Parathyroid adenoma (tissue), 2 donors: Measurements from ENCODE around the gene ELOVL5.

Experiments used
- H2AFZ ChIP-seq: fragments of 300-600 bp; sonication (generic); one replicate; pipeline ENCODE4 v1.7.0; 2017; ENCODE audit warnings: antibody characterized with exemption, mild to moderate bottlenecking
- H3K27ac ChIP-seq: fragments of 300-600 bp; sonication (generic); one replicate; pipeline ENCODE4 v1.7.0; 2017
- H3K27me3 ChIP-seq: fragments of 300-600 bp; sonication (generic); one replicate; pipeline ENCODE4 v1.7.0; 2017; ENCODE audit warnings: low read length; ENCODE audit not compliant: control insufficient read depth, insufficient read depth
- H3K36me3 ChIP-seq: fragments of 300-600 bp; sonication (generic); one replicate; pipeline ENCODE4 v1.7.0; 2017; ENCODE audit warnings: low read length; ENCODE audit not compliant: control insufficient read depth, insufficient read depth
- H3K4me1 ChIP-seq: fragments of 300-600 bp; sonication (generic); one replicate; pipeline ENCODE4 v1.7.0; 2017; ENCODE audit warnings: control low read depth
- H3K4me2 ChIP-seq: fragments of 300-600 bp; sonication (generic); one replicate; pipeline ENCODE4 v1.7.0; 2017; ENCODE audit warnings: low read length
- H3K4me3 ChIP-seq: fragments of 300-600 bp; sonication (generic); one replicate; pipeline ENCODE4 v1.7.0; 2017; ENCODE audit warnings: low read depth, low read length
- H3K79me2 ChIP-seq: fragments of 300-600 bp; sonication (generic); one replicate; pipeline ENCODE4 v1.7.0; 2017; ENCODE audit warnings: control low read depth
- H3K9ac ChIP-seq: fragments of 300-600 bp; sonication (generic); one replicate; pipeline ENCODE4 v1.7.0; 2017; ENCODE audit warnings: mild to moderate bottlenecking
- H3K9me3 ChIP-seq: fragments of 300-600 bp; sonication (generic); one replicate; pipeline ENCODE4 v1.7.0; 2017; ENCODE audit warnings: low read length; ENCODE audit not compliant: control insufficient read depth
- CTCF ChIP-seq: fragments of 300-600 bp; sonication (generic); IDR thresholded peaks from one replicate; pipeline ENCODE4 v1.7.0; 2017; ENCODE audit warnings: antibody characterized with exemption, mild to moderate bottlenecking
- donor health status: primary hyperparathyroidism.

Gene ELOVL5

GRCh38 chr6:53369876-53370515 is 21.2 kb upstream of the ELOVL5 start:
- no peak overlapping the region for H3K4me2 ChIP-seq
- H3K4me3 ChIP-seq = no peak overlapping the region
- TF ChIP-seq CTCF = no peak
- no peaks in the 10 kb centered on the region for H3K36me3 ChIP-seq
- H3K9ac ChIP-seq = no peak overlapping the region
- H3K79me2 ChIP-seq = no peaks in the 10 kb centered on the region
- H2AFZ ChIP-seq = no peak overlapping the region
- H3K27ac ChIP-seq = no peak overlapping the region
- no peaks in the 10 kb centered on the region for H3K27me3 ChIP-seq
- H3K4me1 ChIP-seq = no peaks in the 10 kb centered on the region
- no peaks in the 10 kb centered on the region for H3K9me3 ChIP-seq

GRCh38 chr6:53369051-53369450 is 20.3 kb upstream of the ELOVL5 start:
- Histone ChIP-seq H3K4me2 (no peak overlapping the region), H3K27ac (no peak overlapping the region)
- no peak for TF ChIP-seq CTCF

DNA sequence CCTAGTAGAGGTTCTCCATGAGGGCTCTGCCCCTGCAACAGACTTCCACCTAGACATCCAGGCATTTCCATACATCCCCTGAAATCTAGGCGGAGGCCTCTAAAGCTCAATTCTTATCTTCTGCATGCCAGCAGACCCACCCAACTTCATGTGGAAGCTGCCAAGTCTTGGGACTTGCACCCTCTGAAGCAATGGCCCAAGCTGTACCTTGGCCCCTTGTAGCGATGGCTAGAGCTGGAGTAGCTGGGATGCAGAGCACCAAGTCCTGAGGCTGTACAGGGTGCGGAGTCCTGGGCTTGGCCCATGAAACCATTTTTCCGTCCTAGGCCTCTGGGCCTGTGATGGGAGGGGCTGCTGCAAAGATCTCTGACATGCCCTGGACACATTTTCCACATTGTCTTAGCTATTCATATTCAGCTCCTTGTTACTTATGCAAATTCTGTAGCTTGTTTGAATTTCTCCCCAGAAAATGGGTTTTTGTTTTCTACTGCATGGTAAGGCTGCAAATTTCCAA is 17.4 kb upstream of the ELOVL5 start:
- no peak for TF ChIP-seq CTCF
- no peaks in the 10 kb centered on the region for H3K79me2 ChIP-seq
- no peak overlapping the region for H3K4me2 ChIP-seq
- H3K9ac ChIP-seq = no peak overlapping the region
- H3K4me3 ChIP-seq = no peak overlapping the region
- no peaks in the 10 kb centered on the region for H3K9me3 ChIP-seq
- no peaks in the 10 kb centered on the region for H3K4me1 ChIP-seq
- H3K36me3 ChIP-seq = no peaks in the 10 kb centered on the region
- no peak overlapping the region for H3K27ac ChIP-seq
- no peaks in the 10 kb centered on the region for H3K27me3 ChIP-seq
- no peak overlapping the region for H2AFZ ChIP-seq

More at GRCh38 chr6:53369051-53369450, 20.3 kb upstream of the ELOVL5 start:
- no peaks in the 10 kb centered on the region for H3K36me3 ChIP-seq
- H3K27me3 ChIP-seq = no peaks in the 10 kb centered on the region
- no peaks in the 10 kb centered on the region for H3K4me1 ChIP-seq
- no peak overlapping the region for H3K9ac ChIP-seq
- no peaks in the 10 kb centered on the region for H3K79me2 ChIP-seq
- no peaks in the 10 kb centered on the region for H3K9me3 ChIP-seq
- H2AFZ ChIP-seq = no peak overlapping the region
- no peak overlapping the region for H3K4me3 ChIP-seq

DNA sequence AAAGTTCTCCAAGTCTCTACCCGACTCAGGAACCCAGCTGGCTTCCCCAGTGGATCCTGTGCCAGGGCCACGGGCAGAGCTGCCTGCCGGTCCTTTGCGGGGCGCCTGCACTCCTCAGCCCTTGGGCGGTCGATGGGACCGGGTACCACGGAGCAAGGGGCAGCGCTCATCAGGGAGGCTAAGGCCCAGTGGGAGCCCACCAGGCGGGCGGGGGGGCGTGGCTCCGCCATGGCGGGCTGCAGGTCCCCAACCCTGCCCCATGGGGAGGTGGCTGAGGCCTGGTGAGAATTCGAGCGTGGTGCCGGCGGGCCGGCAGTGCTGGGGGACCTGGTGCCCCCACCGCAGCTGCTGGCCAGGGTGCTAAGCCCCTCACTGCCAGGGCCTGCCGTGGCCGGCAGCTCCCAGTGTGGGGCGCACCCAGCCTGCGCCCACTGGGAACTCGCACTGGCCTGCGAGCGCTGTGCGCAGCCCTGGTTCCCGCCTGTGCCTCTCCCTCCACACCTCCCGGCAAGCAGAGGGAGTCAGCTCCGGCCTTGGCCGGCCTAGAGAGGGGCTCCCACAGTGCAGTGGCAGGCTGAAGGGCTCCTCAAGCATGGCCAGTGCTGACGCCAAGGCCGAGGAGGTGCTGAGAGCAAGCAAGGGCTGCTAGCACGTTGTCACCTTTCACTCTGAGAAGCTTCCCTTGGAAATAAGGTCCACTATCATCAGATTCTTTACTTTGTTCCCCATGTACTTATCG is 14.8 kb upstream of the ELOVL5 start:
- Histone ChIP-seq H3K36me3 (no peaks in the 10 kb centered on the region), H3K4me2 (no peak overlapping the region), H3K9me3 (no peaks in the 10 kb centered on the region), H2AFZ (no peak overlapping the region), H3K27ac (no peak overlapping the region), H3K9ac (no peak overlapping the region), H3K4me1 (peaks cover 2% of the 10 kb centered on the region), H3K4me3 (no peak overlapping the region), H3K27me3 (no peaks in the 10 kb centered on the region), H3K79me2 (no peaks in the 10 kb centered on the region)
- no peak for TF ChIP-seq CTCF
